ENCODE measurements around the gene FBXL20. TPM values are rescaled to one million over a fixed set of nuclear protein-coding genes. Genes with fewer than 3 reads are reported as not detected.

FBXL20 gene
- total RNA-seq, 2 donors from 2014 or later = 15.6 to 18.1 TPM

DNA sequence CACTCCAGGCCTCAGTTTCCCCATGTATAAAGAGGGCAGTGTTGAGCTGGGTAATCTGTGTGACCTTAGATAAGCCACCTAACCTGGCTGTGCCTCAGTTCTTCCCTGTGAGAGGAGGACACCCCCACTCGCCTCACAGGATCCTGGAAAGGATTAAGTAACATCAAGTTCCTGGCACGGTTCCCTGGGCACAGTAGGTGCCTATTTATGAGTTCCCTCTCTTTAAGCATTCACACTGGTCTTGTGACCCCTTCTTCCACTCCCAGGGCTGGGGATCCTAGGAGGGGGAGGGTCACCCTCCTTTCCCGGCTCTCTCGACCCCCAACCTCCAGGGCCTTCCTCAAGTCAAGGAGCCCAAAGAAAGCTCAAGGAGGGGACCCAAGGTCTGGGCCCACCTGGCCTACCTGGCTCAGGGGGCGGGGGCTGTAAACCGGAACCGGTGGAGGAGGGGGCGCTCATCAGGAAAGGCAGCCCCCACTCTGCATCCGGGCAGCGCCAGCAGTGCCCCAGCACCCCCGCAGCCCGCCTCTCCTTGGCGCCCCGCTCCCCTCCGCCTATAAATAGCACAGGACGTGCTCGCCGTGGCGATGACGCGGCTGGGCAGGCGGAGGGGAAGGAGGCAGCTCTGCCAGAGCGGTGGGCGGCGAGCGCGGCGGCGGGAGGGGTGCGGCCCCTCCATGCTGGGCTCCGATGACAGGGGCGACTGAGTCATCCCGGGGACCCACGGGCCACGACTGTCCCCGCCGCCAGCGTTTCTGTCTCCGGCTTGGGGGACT lies 191.9 kb downstream of the FBXL20 start:
- peak; percentile 86 for DNase-seq
- Histone ChIP-seq H3K36me3 (ENCODE audit: control insufficient read depth, insufficient read depth, low read length) (peaks cover 6% of the 10 kb centered on the region), H3K27ac (ENCODE audit: low read depth, low read length) (no peak overlapping the region), H3K4me1 (ENCODE audit: control insufficient read depth, insufficient read depth, low read length) (peaks cover 4% of the 10 kb centered on the region), H3K27me3 (ENCODE audit: control insufficient read depth, insufficient read depth, low read length, poor library complexity, severe bottlenecking) (peaks cover 20% of the 10 kb centered on the region), H3K9me3 (ENCODE audit: control insufficient read depth, low read length) (no peaks in the 10 kb centered on the region), H3K9ac (ENCODE audit: extremely low read depth, low read length, poor library complexity, severe bottlenecking) (no peak overlapping the region), H3K4me3 (ENCODE audit: low read length) (no peak overlapping the region)
- TF ChIP-seq, protein P1, sequence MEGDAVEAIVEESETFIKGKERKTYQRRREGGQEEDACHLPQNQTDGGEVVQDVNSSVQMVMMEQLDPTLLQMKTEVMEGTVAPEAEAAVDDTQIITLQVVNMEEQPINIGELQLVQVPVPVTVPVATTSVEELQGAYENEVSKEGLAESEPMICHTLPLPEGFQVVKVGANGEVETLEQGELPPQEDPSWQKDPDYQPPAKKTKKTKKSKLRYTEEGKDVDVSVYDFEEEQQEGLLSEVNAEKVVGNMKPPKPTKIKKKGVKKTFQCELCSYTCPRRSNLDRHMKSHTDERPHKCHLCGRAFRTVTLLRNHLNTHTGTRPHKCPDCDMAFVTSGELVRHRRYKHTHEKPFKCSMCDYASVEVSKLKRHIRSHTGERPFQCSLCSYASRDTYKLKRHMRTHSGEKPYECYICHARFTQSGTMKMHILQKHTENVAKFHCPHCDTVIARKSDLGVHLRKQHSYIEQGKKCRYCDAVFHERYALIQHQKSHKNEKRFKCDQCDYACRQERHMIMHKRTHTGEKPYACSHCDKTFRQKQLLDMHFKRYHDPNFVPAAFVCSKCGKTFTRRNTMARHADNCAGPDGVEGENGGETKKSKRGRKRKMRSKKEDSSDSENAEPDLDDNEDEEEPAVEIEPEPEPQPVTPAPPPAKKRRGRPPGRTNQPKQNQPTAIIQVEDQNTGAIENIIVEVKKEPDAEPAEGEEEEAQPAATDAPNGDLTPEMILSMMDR (conservative IDR thresholded peaks at IDR 0.05) = no peak
- Mint-ChIP-seq H3K9me3 (no peaks in the 10 kb centered on the region), H3K27me3 (ENCODE audit: insufficient read depth) (peaks cover 30% of the 10 kb centered on the region), H3K27ac (no peak overlapping the region), H3K4me3 (peak overlapping the region; percentile 42), H3K36me3 (ENCODE audit: low read depth) (peaks cover 7% of the 10 kb centered on the region), H3K4me1 (peaks cover 9% of the 10 kb centered on the region)
- WGBS, 2 experiments (ENCODE audit: insufficient coverage in 1 of 2, insufficient read length in 1 of 2) = 20 to 25% methylated on average over 18 to 39 of the region's 39 CpGs

DNA sequence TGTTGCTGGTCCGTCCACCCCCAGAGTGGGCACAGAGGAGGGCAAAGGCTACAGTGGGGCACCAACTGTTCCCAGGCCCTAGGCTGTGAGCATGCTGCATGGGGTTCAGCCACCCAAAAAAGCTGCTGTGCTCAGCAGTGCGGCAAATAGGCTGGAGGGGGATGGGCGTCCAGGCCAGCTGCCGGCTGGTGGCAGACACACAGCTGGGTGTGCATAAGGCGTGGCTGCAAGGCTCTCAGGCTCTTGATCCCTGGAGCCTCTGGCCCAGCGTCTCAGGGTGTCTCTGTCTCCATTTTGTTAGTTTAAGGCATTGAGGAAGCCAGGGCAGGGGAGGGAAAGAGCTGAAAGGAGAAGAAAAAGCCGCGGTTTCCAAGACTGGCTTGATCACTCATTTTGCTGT lies 192.5 kb downstream of the FBXL20 start:
- no peaks in the 10 kb centered on the region for H3K9me3 ChIP-seq (ENCODE audit: control insufficient read depth, low read length)
- H3K4me1 ChIP-seq (ENCODE audit: control insufficient read depth, insufficient read depth, low read length) = peaks cover 4% of the 10 kb centered on the region
- no peak overlapping the region for H3K27ac Mint-ChIP-seq
- H3K9me3 Mint-ChIP-seq = no peaks in the 10 kb centered on the region
- peak; percentile 77 for DNase-seq
- H3K9ac ChIP-seq (ENCODE audit: extremely low read depth, low read length, poor library complexity, severe bottlenecking) = no peak overlapping the region
- no peak overlapping the region for H3K4me3 ChIP-seq (ENCODE audit: low read length)
- peaks cover 13% of the 10 kb centered on the region for H3K36me3 Mint-ChIP-seq (ENCODE audit: low read depth)
- H3K27me3 ChIP-seq (ENCODE audit: control insufficient read depth, insufficient read depth, low read length, poor library complexity, severe bottlenecking) = peaks cover 20% of the 10 kb centered on the region
- peak overlapping the region; percentile 42 for H3K4me3 Mint-ChIP-seq
- H3K27ac ChIP-seq (ENCODE audit: low read depth, low read length) = no peak overlapping the region
- H3K27me3 Mint-ChIP-seq (ENCODE audit: insufficient read depth) = peaks cover 28% of the 10 kb centered on the region
- 63 to 71% methylated on average over 6 to 8 of the region's 8 CpGs for WGBS, 2 experiments (ENCODE audit: insufficient coverage in 1 of 2, insufficient read length in 1 of 2)
- TF ChIP-seq, protein P1 (conservative IDR thresholded peaks at IDR 0.05) = no peak
- peaks cover 9% of the 10 kb centered on the region for H3K4me1 Mint-ChIP-seq
- H3K36me3 ChIP-seq (ENCODE audit: control insufficient read depth, insufficient read depth, low read length) = peaks cover 12% of the 10 kb centered on the region

DNA sequence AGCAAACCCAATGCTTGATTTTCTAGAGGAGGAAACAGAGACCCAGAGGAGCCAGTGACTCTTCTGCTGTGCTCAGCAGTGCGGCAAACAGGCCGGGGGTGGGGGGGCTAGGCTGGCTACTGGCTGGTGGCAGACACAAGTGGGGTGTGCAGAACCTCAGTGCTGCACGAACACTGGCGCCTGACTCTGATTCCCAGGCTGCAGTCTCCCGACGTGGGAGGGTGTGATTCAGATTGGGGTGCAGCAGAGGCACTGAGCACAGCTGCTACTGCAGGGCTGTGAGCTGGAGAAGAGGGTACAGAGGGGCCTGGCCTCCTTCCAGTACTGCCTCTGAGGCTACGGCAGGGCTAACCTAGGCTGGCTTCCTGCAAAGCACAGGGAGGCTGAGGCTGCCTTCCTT lies 193.3 kb downstream of the FBXL20 start:
- peaks cover 19% of the 10 kb centered on the region for H3K36me3 ChIP-seq (ENCODE audit: control insufficient read depth, insufficient read depth, low read length)
- TF ChIP-seq, protein P1 (conservative IDR thresholded peaks at IDR 0.05) = no peak
- peaks cover 4% of the 10 kb centered on the region for H3K4me1 ChIP-seq (ENCODE audit: control insufficient read depth, insufficient read depth, low read length)
- H3K4me3 ChIP-seq (ENCODE audit: low read length) = no peak overlapping the region
- H3K36me3 Mint-ChIP-seq (ENCODE audit: low read depth) = peaks cover 21% of the 10 kb centered on the region
- peak; percentile 69 for DNase-seq
- no peak overlapping the region for H3K9ac ChIP-seq (ENCODE audit: extremely low read depth, low read length, poor library complexity, severe bottlenecking)
- H3K27me3 Mint-ChIP-seq (ENCODE audit: insufficient read depth) = peaks cover 25% of the 10 kb centered on the region
- no peaks in the 10 kb centered on the region for H3K9me3 ChIP-seq (ENCODE audit: control insufficient read depth, low read length)
- 83 to 91% methylated on average over 5 to 7 of the region's 7 CpGs for WGBS, 2 experiments (ENCODE audit: insufficient coverage in 1 of 2, insufficient read length in 1 of 2)
- no peaks in the 10 kb centered on the region for H3K9me3 Mint-ChIP-seq
- H3K4me3 Mint-ChIP-seq = no peak overlapping the region
- H3K4me1 Mint-ChIP-seq = peaks cover 9% of the 10 kb centered on the region
- no peak overlapping the region for H3K27ac ChIP-seq (ENCODE audit: low read depth, low read length)
- H3K27me3 ChIP-seq (ENCODE audit: control insufficient read depth, insufficient read depth, low read length, poor library complexity, severe bottlenecking) = peaks cover 20% of the 10 kb centered on the region
- H3K27ac Mint-ChIP-seq = no peak overlapping the region

Data from endodermal cell (in vitro differentiated cells).